Measurements from ENCODE around the gene ZNF544. TPM values are rescaled to one million over a fixed set of nuclear protein-coding genes. Genes with fewer than 3 reads are reported as not detected.
A peak's percentile ranks its signal among the peaks of the same experiment; 100 is the strongest.

Gene ZNF544
- polyA plus RNA-seq, 1 experiment, result 33.4 TPM

DNA sequence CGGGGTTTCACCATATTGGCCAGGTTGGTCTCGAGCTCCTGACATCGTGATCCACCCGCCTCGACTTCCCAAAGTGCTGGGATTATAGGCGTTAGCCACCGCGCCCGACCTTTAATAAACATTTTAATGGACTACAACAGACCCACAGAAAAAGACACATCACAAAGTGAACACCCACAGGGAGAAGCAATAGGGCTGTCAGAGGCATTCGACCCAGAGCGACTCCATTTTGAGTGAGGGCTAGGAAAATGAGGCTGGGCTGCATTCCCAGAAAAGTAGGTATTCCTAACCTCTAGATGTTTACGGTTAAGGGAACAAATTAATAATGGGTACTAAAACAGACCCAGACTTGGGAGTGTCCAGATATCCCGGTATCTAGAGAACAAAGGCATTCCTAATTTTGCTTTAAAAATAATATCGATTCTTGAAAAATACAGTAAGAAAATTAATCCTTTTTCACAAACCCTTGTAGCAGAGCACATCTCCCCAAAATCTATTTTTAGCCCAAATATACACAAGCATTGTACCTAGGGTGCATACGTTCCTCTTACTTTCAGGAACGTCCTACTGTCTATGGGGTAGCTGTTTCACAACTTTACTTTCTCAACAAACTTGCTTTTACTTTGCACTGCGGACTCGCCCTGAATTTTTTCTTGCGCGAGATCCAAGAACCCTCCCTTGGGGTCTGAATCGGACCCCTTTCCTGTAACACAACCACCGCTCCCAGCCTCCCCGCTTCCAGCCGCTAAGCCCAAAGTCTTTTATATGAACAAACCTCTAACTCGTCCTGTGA is 49.2 kb downstream of the ZNF544 start:
- TF ChIP-seq, protein P1, sequence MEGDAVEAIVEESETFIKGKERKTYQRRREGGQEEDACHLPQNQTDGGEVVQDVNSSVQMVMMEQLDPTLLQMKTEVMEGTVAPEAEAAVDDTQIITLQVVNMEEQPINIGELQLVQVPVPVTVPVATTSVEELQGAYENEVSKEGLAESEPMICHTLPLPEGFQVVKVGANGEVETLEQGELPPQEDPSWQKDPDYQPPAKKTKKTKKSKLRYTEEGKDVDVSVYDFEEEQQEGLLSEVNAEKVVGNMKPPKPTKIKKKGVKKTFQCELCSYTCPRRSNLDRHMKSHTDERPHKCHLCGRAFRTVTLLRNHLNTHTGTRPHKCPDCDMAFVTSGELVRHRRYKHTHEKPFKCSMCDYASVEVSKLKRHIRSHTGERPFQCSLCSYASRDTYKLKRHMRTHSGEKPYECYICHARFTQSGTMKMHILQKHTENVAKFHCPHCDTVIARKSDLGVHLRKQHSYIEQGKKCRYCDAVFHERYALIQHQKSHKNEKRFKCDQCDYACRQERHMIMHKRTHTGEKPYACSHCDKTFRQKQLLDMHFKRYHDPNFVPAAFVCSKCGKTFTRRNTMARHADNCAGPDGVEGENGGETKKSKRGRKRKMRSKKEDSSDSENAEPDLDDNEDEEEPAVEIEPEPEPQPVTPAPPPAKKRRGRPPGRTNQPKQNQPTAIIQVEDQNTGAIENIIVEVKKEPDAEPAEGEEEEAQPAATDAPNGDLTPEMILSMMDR (IDR thresholded peaks at IDR 0.05; ENCODE audit: insufficient read depth, low read depth, low read length), result no peak
- H3K4me3 ChIP-seq (ENCODE audit: low read depth, low read length), result peak overlapping the region; percentile 84
- ChIA-PET POLR2A (interaction anchor here (0.6 kb wide), 2 partner anchors 22 to 264 kb away, joined by 3 to 4 read pairs; no protein-coding TSS in a partner anchor), CTCF (no interaction called here)
- DNase-seq (ENCODE audit: low read depth), result no peak
- H3K27me3 ChIP-seq (ENCODE audit: control insufficient read depth, insufficient read depth, low read length), result no peaks in the 10 kb centered on the region
- no peaks in the 10 kb centered on the region for H3K36me3 ChIP-seq (ENCODE audit: control insufficient read depth, insufficient read depth, low read length)

DNA sequence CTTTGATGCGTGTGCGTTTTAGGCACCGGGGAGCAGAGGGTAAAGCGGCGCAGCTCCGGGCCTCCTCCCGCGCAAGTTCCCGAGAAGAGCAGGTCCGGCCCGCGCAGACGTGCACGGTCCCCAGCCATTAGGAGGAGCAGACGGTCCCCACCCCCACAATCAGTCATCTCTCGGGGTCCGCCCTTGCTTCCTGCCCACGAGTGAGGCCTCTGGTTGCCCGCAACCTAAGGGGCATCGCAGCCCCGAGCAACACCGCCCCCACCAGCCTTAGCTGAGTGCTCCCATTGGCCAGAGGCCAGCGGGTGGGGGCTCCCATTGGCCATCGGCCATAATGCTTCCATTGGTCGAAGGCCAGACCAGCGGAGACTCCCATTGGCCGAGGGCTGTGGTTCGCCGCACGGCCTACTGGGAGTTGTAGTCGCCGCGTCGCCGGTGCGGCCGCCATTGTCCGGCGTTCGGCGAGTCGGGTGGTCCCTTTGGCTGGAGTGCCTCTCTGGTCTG is 49.9 kb downstream of the ZNF544 start, which contains the start of gene ZNF8:
TSS of gene ZNF8 (plus strand) at position 415 of the 501 bp plus-strand sequence. CDS start 127 bp downstream, outside the sequence.
- DNase-seq (ENCODE audit: low read depth), result peak; percentile 87
- CTCF ChIA-PET, result no interaction called here
- Histone ChIP-seq H3K4me3 (ENCODE audit: low read depth, low read length) (peak within 1 kb of the TSS; percentile 84), H3K27me3 (ENCODE audit: control insufficient read depth, insufficient read depth, low read length) (no peaks in the 10 kb centered on the region), H3K36me3 (ENCODE audit: control insufficient read depth, insufficient read depth, low read length) (no peaks in the 10 kb centered on the region)
- TF ChIP-seq, protein P1 (IDR thresholded peaks at IDR 0.05; ENCODE audit: insufficient read depth, low read depth, low read length), result no peak
- POLR2A ChIA-PET, result interaction anchor here (0.6 kb wide), 2 partner anchors 21 to 265 kb away, joined by 3 to 4 read pairs; no protein-coding TSS in a partner anchor

DNA sequence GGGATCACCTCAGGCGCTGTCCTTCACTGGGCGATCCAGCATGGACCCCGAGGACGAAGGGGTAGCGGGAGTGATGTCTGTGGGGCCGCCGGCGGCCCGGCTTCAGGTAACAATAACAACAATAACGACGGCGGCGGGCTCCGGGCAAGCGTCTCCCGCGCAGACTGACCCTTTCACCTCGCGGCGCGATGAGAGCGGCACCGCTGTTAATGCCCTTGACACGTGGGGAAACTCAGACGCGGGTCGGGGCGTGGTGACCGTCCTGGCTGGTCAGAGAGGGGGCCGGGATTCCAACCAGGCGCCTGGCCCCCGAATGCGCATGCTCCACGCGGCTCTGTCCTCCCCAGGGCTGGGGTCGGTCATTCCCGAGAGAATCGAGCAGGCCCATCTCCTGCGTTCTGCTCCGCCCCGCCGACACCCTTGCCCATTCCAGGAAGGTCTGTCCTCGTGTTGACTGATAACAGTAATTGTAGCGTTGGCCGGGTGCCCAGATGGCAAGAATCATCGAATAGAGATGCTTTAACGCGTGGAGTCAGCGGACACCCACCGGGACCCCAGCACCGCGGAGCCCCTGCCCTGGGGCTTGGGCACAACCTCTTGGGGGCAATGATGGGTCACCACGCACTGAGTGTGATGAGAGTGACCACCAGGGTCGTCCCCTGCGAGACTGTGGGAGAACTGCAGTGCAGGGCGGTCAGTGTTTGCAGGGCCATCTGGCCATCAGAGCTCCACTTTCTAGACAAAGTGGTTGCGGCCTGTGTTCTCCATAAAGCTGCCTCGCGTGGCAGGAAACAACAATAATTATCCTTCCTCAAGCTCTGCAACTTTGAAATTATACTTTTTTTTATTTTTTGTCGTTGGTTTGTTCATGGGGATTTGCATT is 50.6 kb downstream of the ZNF544 start:
- TF ChIP-seq, protein P1 (IDR thresholded peaks at IDR 0.05; ENCODE audit: insufficient read depth, low read depth, low read length), result no peak
- Histone ChIP-seq H3K36me3 (ENCODE audit: control insufficient read depth, insufficient read depth, low read length) (no peaks in the 10 kb centered on the region), H3K27me3 (ENCODE audit: control insufficient read depth, insufficient read depth, low read length) (no peaks in the 10 kb centered on the region), H3K4me3 (ENCODE audit: low read depth, low read length) (peak overlapping the region; percentile 84)
- DNase-seq (ENCODE audit: low read depth), result no peak
- CTCF ChIA-PET, result no interaction called here
- POLR2A ChIA-PET, result interaction anchor here (0.6 kb wide), 1 partner anchor 266 kb away, joined by 4 read pairs; no protein-coding TSS in a partner anchor

DNA sequence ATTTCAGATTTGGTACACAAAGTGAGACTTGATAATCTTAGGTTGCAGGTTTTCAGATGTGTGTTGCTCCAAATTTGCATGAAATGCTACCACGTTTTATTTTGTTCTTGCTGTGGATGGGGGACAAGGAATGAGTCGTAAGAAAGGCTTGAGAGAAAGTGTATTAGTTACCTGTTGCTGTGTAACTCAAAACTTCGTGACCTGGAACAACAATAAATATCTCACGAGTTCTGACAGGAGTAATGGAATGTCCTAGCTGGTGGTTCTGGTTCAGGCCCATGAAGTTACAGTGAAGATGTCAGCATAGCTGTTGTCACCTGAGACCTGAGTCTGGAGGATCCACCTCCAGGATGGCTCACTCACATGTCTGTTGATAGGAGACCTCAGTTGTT is 51.2 kb downstream of the ZNF544 start:
- TF ChIP-seq, protein P1 (IDR thresholded peaks at IDR 0.05; ENCODE audit: insufficient read depth, low read depth, low read length), result no peak
- Histone ChIP-seq H3K36me3 (ENCODE audit: control insufficient read depth, insufficient read depth, low read length) (no peaks in the 10 kb centered on the region), H3K27me3 (ENCODE audit: control insufficient read depth, insufficient read depth, low read length) (no peaks in the 10 kb centered on the region), H3K4me3 (ENCODE audit: low read depth, low read length) (peak overlapping the region; percentile 84)
- ChIA-PET POLR2A (no interaction called here), CTCF (interaction anchor here (1.1 kb wide), 1 partner anchor 21 kb away, joined by 3 read pairs; no protein-coding TSS in a partner anchor)
- DNase-seq (ENCODE audit: low read depth), result no peak

DNA sequence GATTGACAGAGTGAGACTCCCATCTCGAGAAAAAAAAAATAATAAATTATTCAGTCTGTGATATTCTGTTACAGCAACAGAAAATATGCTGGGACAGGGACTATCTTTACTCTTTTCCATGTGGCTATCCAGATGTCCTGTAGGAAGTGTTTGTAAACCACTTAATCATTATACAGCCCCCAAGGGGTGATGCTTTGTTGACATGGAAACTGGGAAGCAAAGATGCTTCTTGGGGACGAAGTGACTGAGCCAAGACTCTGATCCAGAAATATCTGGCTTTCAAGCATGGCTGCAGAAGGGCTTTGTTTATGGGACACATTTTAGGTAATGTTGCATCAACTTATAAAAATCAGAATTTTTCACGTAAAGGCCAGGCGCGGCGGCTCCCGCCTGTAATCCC is 55.5 kb downstream of the ZNF544 start:
- Histone ChIP-seq H3K36me3 (ENCODE audit: control insufficient read depth, insufficient read depth, low read length) (peaks cover 22% of the 10 kb centered on the region), H3K27me3 (ENCODE audit: control insufficient read depth, insufficient read depth, low read length) (no peaks in the 10 kb centered on the region), H3K4me3 (ENCODE audit: low read depth, low read length) (no peak overlapping the region)
- ChIA-PET CTCF (no interaction called here), POLR2A (no interaction called here)
- TF ChIP-seq, protein P1 (IDR thresholded peaks at IDR 0.05; ENCODE audit: insufficient read depth, low read depth, low read length), result no peak
- DNase-seq (ENCODE audit: low read depth), result no peak

Data from BJ (cell line).